Upper lobe of left lung (tissue), 6 donors: Measurements from ENCODE around the gene ZNF211. TPM values are rescaled to one million over a fixed set of nuclear protein-coding genes. Genes with fewer than 3 reads are reported as not detected.

Experiments
- ATAC-seq, 2 donors: fragments of 200-7000 bp; cut with Tn5 transposase; one replicate each; pipeline ENCODE4 v1.9.1; 2022; ENCODE audit warnings: mild to moderate bottlenecking in 2 of 2, moderate library complexity in 2 of 2; ENCODE audit not compliant: low FRiP score in 2 of 2
- DNase-seq, 2 donors: peaks; one replicate each; pipeline ENCODE4 v3.0.0-alpha.2; 2019 to 2020
- H3K27ac ChIP-seq, 4 donors: fragments of 200-600 bp; sonication (generic); one replicate each; pipeline ENCODE4 v1.5.1; 2016 to 2019
- H3K27me3 ChIP-seq, 4 donors: fragments of 200-600 bp; sonication (generic); one replicate each; pipeline ENCODE4 v1.5.1; 2017 to 2019
- H3K36me3 ChIP-seq, 4 donors: fragments of 200-600 bp; sonication (generic); one replicate each; pipeline ENCODE4 v1.5.1; 2016 to 2019
- H3K4me1 ChIP-seq, 4 donors: fragments of 200-600 bp; sonication (generic); one replicate each; pipeline ENCODE4 v1.5.1; 2018 to 2019
- H3K4me3 ChIP-seq, 4 donors: fragments of 200-600 bp; sonication (generic); one replicate each; pipeline ENCODE4 v1.5.1; 2017 to 2019; ENCODE audit warnings: mild to moderate bottlenecking in 2 of 4, moderate library complexity in 1 of 4
- H3K9me3 ChIP-seq, 4 donors: fragments of 200-600 bp; sonication (generic); one replicate each; pipeline ENCODE4 v1.5.1; 2018 to 2019
- EP300 ChIP-seq, 4 donors: sonication (generic); formaldehyde crosslinking; IDR thresholded peaks; one replicate each; pipeline ENCODE4 v1.5.1; 2017; ENCODE audit warnings: antibody characterized with exemption in 4 of 4, control low read depth in 2 of 4
- POLR2A ChIP-seq, 4 donors: fragments of 450-650 bp; IDR thresholded peaks; one replicate each; pipeline ENCODE4 v1.5.1; 2016 to 2017; ENCODE audit warnings: antibody characterized with exemption in 4 of 4, mild to moderate bottlenecking in 2 of 4
- POLR2AphosphoS5 ChIP-seq, 2 donors: sonication (generic); formaldehyde crosslinking; IDR thresholded peaks; one replicate each; pipeline ENCODE4 v1.5.1; 2017; ENCODE audit warnings: antibody characterized with exemption in 2 of 2
- WGBS, 2 donors: methylation state at CpG; one replicate each; pipeline ENCODE4 v1.1.5; 2017 to 2018; 5-methylcytosine and 5-hydroxymethylcytosine counted together
- total RNA-seq, 6 donors: library from RNA; depleted of rRNA in 4 of 6; stranded (reverse); fragments of >200 nt in 4 of 6; gene quantifications; one replicate each; pipeline versions ENCODE4 v1.1.0 to v1.2.1, GENCODE V29; 2016 to 2021
- TF ChIP-seq, protein P1 (sequence below), 6 experiments: fragments of 450-650 bp in 4 of 6; fragments of 200-600 bp in 2 of 6; sonication (generic) in 2 of 6; IDR thresholded peaks; one replicate each; pipeline ENCODE4 v1.5.1; 2016 to 2019; ENCODE audit warnings: antibody characterized with exemption in 6 of 6
- donor health status: DM: no; HTN: no; CAD: no; lungs with moderate emphysema.
- donor health status: DM: no; HTN: yes; CAD: no; lungs with severe emphysema.

ZNF211 gene
- total RNA-seq, 6 donors from 2014 or later, result 7.1 to 16.4 (median 11.0) TPM

DNA sequence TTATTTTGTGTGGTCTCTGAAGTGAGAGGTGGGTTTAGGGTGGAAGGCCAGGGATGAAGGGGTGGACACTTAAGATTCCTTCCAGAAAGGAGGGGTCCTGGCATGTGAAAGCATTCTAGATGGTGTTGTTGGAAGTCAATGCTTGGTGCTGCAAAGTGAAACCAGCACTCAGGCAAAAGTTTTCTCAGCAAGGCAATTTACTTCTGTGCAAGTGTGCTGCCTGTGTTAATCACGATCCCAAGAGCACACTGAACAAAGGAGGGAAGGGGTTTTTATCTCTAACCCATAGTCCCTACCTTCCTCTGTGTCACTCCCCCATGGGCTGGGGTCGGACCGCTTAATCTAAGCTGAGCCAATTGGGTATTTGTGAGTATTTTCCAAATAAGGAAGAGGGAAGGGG, 17.6 kb upstream of the ZNF211 start:
- Histone ChIP-seq H3K27ac (no peak overlapping the region), H3K36me3 (peaks cover 23 to 51% (median 48%) of the 10 kb centered on the region in 4 donors), H3K4me3 (peak overlapping the region in 1 of 4 donors; percentile 99), H3K4me1 (peaks cover 0 to 15% (median 4%) of the 10 kb centered on the region in 4 donors), H3K9me3 (peaks cover 50 to 61% (median 58%) of the 10 kb centered on the region in 4 donors), H3K27me3 (no peaks in the 10 kb centered on the region)
- 80 to 86% methylated on average over 3 of the region's 3 CpGs for WGBS, 2 donors
- DNase-seq (no peak), ATAC-seq (no peak)
- no peak for TF ChIP-seq POLR2AphosphoS5 (IDR thresholded peaks at IDR 0.05)
- TF ChIP-seq EP300 (IDR thresholded peaks at IDR 0.05), result no peak
- TF ChIP-seq POLR2A (IDR thresholded peaks at IDR 0.05), result no peak
- TF ChIP-seq, protein P1, sequence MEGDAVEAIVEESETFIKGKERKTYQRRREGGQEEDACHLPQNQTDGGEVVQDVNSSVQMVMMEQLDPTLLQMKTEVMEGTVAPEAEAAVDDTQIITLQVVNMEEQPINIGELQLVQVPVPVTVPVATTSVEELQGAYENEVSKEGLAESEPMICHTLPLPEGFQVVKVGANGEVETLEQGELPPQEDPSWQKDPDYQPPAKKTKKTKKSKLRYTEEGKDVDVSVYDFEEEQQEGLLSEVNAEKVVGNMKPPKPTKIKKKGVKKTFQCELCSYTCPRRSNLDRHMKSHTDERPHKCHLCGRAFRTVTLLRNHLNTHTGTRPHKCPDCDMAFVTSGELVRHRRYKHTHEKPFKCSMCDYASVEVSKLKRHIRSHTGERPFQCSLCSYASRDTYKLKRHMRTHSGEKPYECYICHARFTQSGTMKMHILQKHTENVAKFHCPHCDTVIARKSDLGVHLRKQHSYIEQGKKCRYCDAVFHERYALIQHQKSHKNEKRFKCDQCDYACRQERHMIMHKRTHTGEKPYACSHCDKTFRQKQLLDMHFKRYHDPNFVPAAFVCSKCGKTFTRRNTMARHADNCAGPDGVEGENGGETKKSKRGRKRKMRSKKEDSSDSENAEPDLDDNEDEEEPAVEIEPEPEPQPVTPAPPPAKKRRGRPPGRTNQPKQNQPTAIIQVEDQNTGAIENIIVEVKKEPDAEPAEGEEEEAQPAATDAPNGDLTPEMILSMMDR (IDR thresholded peaks at IDR 0.05), result no peak

- Histone ChIP-seq H3K27me3 (no peaks in the 10 kb centered on the region), H3K9me3 (peaks cover 99 to 100% (median 100%) of the 10 kb centered on the region in 4 donors), H3K36me3 (peaks cover 34 to 93% (median 73%) of the 10 kb centered on the region in 4 donors), H3K4me3 (no peak overlapping the region), H3K4me1 (no peaks in the 10 kb centered on the region), H3K27ac (no peak overlapping the region)
- DNase-seq (no peak), ATAC-seq (no peak)
- TF ChIP-seq EP300 (IDR thresholded peaks at IDR 0.05), result no peak
- TF ChIP-seq, protein P1 (IDR thresholded peaks at IDR 0.05), result no peak
- TF ChIP-seq POLR2A (IDR thresholded peaks at IDR 0.05), result no peak
- TF ChIP-seq POLR2AphosphoS5 (IDR thresholded peaks at IDR 0.05), result no peak
- WGBS, 2 donors, result 95 to 97% methylated on average over 10 of the region's 10 CpGs
These were observed 12.2 kb upstream of the ZNF211 start for GRCh38 chr19:57620673-57621348.

GRCh38 chr19:57623091-57623490, 9.9 kb upstream of the ZNF211 start:
- no peak for TF ChIP-seq POLR2AphosphoS5 (IDR thresholded peaks at IDR 0.05)
- TF ChIP-seq, protein P1 (IDR thresholded peaks at IDR 0.05), result no peak
- no peak for TF ChIP-seq EP300 (IDR thresholded peaks at IDR 0.05)
- TF ChIP-seq POLR2A (IDR thresholded peaks at IDR 0.05), result no peak
- ATAC-seq, result no peak
- Histone ChIP-seq H3K27me3 (no peaks in the 10 kb centered on the region), H3K4me1 (no peaks in the 10 kb centered on the region), H3K27ac (no peak overlapping the region), H3K36me3 (peaks cover 26 to 70% (median 50%) of the 10 kb centered on the region in 4 donors), H3K9me3 (peaks cover 91 to 99% (median 94%) of the 10 kb centered on the region in 4 donors), H3K4me3 (no peak overlapping the region)
- no peak for DNase-seq

- peaks cover 24 to 41% (median 27%) of the 10 kb centered on the region in 4 donors for H3K9me3 ChIP-seq
- TF ChIP-seq EP300 (IDR thresholded peaks at IDR 0.05) (no peak), POLR2AphosphoS5 (IDR thresholded peaks at IDR 0.05) (no peak), POLR2A (IDR thresholded peaks at IDR 0.05) (no peak)
- TF ChIP-seq, protein P1 (IDR thresholded peaks at IDR 0.05), result no peak
- H3K27me3 ChIP-seq, result no peaks in the 10 kb centered on the region
- peaks cover 13 to 45% (median 28%) of the 10 kb centered on the region in 4 donors for H3K36me3 ChIP-seq
- peaks cover 7 to 18% (median 10%) of the 10 kb centered on the region in 4 donors for H3K4me1 ChIP-seq
- peak overlapping the region in 1 of 4 donors; percentile 84 for H3K27ac ChIP-seq
- ATAC-seq, result no peak
- peak in 1 of 2 donors; percentile 4 for DNase-seq
- peak overlapping the region; percentile 66 to 80 (median 76) for H3K4me3 ChIP-seq
- WGBS, 2 donors, result 46 to 52% methylated on average over 5 to 6 of the region's 6 CpGs
These were observed 814 bp downstream of the ZNF211 start for GRCh38 chr19:57633832-57634131.

GRCh38 chr19:57637379-57637778, 4.4 kb downstream of the ZNF211 start:
- no peak overlapping the region for H3K27ac ChIP-seq
- peaks cover 60 to 70% (median 61%) of the 10 kb centered on the region in 4 donors for H3K9me3 ChIP-seq
- TF ChIP-seq POLR2AphosphoS5 (IDR thresholded peaks at IDR 0.05) (no peak), POLR2A (IDR thresholded peaks at IDR 0.05) (no peak), EP300 (IDR thresholded peaks at IDR 0.05) (no peak)
- TF ChIP-seq, protein P1 (IDR thresholded peaks at IDR 0.05), result no peak
- no peak overlapping the region for H3K4me3 ChIP-seq
- H3K4me1 ChIP-seq, result peaks cover 7 to 18% (median 9%) of the 10 kb centered on the region in 4 donors
- no peaks in the 10 kb centered on the region for H3K27me3 ChIP-seq
- 87 to 94% methylated on average over 4 of the region's 4 CpGs for WGBS, 2 donors
- ATAC-seq (no peak), DNase-seq (no peak)
- peaks cover 35 to 81% (median 60%) of the 10 kb centered on the region in 4 donors for H3K36me3 ChIP-seq
